Measurements from ENCODE around the gene SMARCAL1. TPM values are rescaled to one million over a fixed set of nuclear protein-coding genes. Genes with fewer than 3 reads are reported as not detected.

The SMARCAL1 gene
- total and polyA plus RNA-seq, 8 donors = 5.5 to 12.8 (median 7.4) TPM

GRCh38 chr2:216500572-216500971 lies 88.3 kb downstream of the SMARCAL1 start:
- Histone ChIP-seq H3K9me3 (no peaks in the 10 kb centered on the region), H3K27me3 (no peaks in the 10 kb centered on the region), H3K4me3 (peak overlapping the region in 2 of 4 donors; percentile 66 to 84), H3K4me1 (peaks cover 9 to 33% (median 12%) of the 10 kb centered on the region in 3 donors), H3K36me3 (peaks cover 0 to 37% (median 30%) of the 10 kb centered on the region in 3 donors), H3K27ac (no peak overlapping the region)
- 89 to 90% methylated on average over 2 of the region's 2 CpGs for WGBS, 2 donors
- intact Hi-C loops (cut with DNase I) = no loop called here
- ATAC-seq (no peak), FAIRE-seq (no peak), DNase-seq (no peak)
- no peak for TF ChIP-seq CTCF (IDR thresholded peaks at IDR 0.05)

- no peak for TF ChIP-seq CTCF (IDR thresholded peaks at IDR 0.05)
- peaks cover 0 to 37% (median 30%) of the 10 kb centered on the region in 3 donors for H3K36me3 ChIP-seq
- no peak overlapping the region for H3K27ac ChIP-seq
- peaks cover 9 to 33% (median 12%) of the 10 kb centered on the region in 3 donors for H3K4me1 ChIP-seq
- DNase-seq (no peak), FAIRE-seq (no peak), ATAC-seq (no peak)
- H3K9me3 ChIP-seq = no peaks in the 10 kb centered on the region
- no peak overlapping the region for H3K4me3 ChIP-seq
- 88 to 94% methylated on average over 8 of the region's 8 CpGs for WGBS, 2 donors
- intact Hi-C loops (cut with DNase I) = no loop called here
- H3K27me3 ChIP-seq = no peaks in the 10 kb centered on the region
These were observed 89.6 kb downstream of the SMARCAL1 start for GRCh38 chr2:216501854-216502253.

- Histone ChIP-seq H3K36me3 (peaks cover 0 to 37% (median 30%) of the 10 kb centered on the region in 3 donors), H3K27me3 (no peaks in the 10 kb centered on the region), H3K4me3 (no peak overlapping the region), H3K9me3 (no peaks in the 10 kb centered on the region), H3K4me1 (peaks cover 9 to 32% (median 12%) of the 10 kb centered on the region in 3 donors), H3K27ac (no peak overlapping the region)
- TF ChIP-seq CTCF (IDR thresholded peaks at IDR 0.05) = no peak
- 74 to 83% methylated on average over 7 of the region's 7 CpGs for WGBS, 2 donors
- ATAC-seq (no peak), DNase-seq (no peak), FAIRE-seq (no peak)
- intact Hi-C loops (cut with DNase I) = no loop called here
These were observed 90.3 kb downstream of the SMARCAL1 start for GRCh38 chr2:216502381-216503158.

- H3K9me3 ChIP-seq = no peaks in the 10 kb centered on the region
- no peaks in the 10 kb centered on the region for H3K27me3 ChIP-seq
- intact Hi-C loops (cut with DNase I) = no loop called here
- ATAC-seq (no peak), FAIRE-seq (no peak), DNase-seq (no peak)
- H3K36me3 ChIP-seq = peaks cover 0 to 37% (median 30%) of the 10 kb centered on the region in 3 donors
- no peak overlapping the region for H3K4me3 ChIP-seq
- H3K4me1 ChIP-seq = peaks cover 9 to 26% (median 12%) of the 10 kb centered on the region in 3 donors
- no peak overlapping the region for H3K27ac ChIP-seq
- WGBS, 2 donors = 84 to 85% methylated on average over 6 of the region's 6 CpGs
- no peak for TF ChIP-seq CTCF (IDR thresholded peaks at IDR 0.05)
These were observed 90.9 kb downstream of the SMARCAL1 start for GRCh38 chr2:216503159-216503629.
